ENCODE measurements around the gene HDGFL2.

DNA sequence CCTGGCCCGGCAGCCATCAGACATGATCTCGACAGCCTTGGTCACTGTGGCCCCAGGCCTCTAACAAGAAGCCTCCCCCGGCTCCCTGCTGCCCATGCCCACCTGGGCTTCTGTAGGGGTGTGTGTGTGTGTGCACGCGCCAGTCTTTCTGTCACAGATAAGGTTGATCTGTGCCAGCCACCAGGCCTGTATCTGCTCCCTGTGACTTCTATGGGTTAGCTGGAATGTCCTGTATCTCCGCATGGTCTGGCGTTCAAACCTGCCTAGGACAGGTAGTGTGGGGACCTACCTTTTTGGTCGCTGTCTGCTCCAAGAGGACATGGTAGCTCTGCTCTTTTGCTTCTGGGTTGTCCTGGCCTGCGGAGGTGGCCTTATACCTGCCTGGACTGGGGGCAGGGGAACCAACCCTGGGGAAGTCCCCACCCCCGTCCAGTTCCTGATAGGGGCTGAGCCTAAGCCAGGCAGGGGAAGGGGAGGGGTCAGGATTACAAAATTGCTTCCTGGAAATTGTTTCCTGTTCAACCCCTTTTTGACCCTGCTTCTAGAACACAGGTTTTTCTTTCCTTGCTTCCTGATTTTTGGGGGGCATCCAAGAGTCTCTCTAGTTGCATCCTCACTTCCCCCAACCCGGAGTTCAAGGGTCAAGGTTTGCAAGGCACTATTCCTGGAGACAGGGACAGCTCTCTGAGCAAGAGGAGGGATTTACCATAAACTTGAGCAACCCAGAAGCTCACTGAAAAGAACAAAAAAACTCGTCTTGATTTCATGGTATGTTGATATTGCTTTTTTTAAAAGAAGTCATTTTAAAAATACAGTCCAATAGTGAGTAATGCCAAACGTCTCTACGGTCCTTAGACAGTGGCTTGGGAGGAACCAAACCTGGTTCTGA is 67.8 kb downstream of the HDGFL2 start, which contains the start of gene LRG1:
- no peak for TF ChIP-seq CTCF (IDR thresholded peaks at IDR 0.05; ENCODE audit: borderline replicate concordance, extremely low read depth, low read length, poor library complexity, severe bottlenecking)
- TF ChIP-seq EZH2 (IDR thresholded peaks at IDR 0.05; ENCODE audit: borderline replicate concordance, low read depth, low read length, severe bottlenecking), result no peak
